G401.6 (cell line): ENCODE results near the gene ESCO1.
A peak's percentile ranks its signal among the peaks of the same experiment; 100 is the strongest.

ENCODE experiments used
- FAIRE-seq: peaks from 2 replicates; lab custom pipeline; 2012; peaks lifted over from hg19 to GRCh38; lab: Jason Lieb, UNC

ESCO1 gene

GRCh38 chr18:21489119-21489750 is 111.3 kb downstream of the ESCO1 start:
- peak; percentile 92 for FAIRE-seq

GRCh38 chr18:21486905-21487437 is 113.5 kb downstream of the ESCO1 start:
- FAIRE-seq, result no peak

GRCh38 chr18:21484851-21485636 is 115.5 kb downstream of the ESCO1 start:
- no peak for FAIRE-seq

GRCh38 chr18:21483051-21483450 is 117.5 kb downstream of the ESCO1 start:
- no peak for FAIRE-seq

GRCh38 chr18:21481739-21482138 is 118.8 kb downstream of the ESCO1 start:
- FAIRE-seq, result no peak

- no peak for FAIRE-seq
Measured at GRCh38 chr18:21479721-21480120, 120.8 kb downstream of the ESCO1 start.
